DND-41 (cell line): ENCODE results near the gene RALA.

Experiments used
- ATAC-seq: fragments of 200-7000 bp; cut with Tn5 transposase; 3 replicates; pipeline ENCODE4 v1.9.1; 2021; ENCODE audit warnings: low read depth; ENCODE audit not compliant: insufficient read depth
- DNase-seq: peaks from one replicate; pipeline ENCODE4 v3.0.0-alpha.2; 2020
- H2AFZ ChIP-seq: 2 replicates; pipeline ENCODE4 v1.6.0; 2012; ENCODE audit warnings: low read depth, low read length
- H3K27ac ChIP-seq: 2 replicates; pipeline ENCODE4 v1.5.1; 2012; ENCODE audit warnings: low read length, inconsistent platforms
- H3K27me3 ChIP-seq: fragments of 200-600 bp; sonication (generic); 2 replicates; pipeline ENCODE4 v1.6.0; 2012; ENCODE audit warnings: low read length, mild to moderate bottlenecking, inconsistent platforms; ENCODE audit not compliant: insufficient read depth, poor library complexity
- H3K36me3 ChIP-seq: 2 replicates; pipeline ENCODE4 v1.5.1; 2012; ENCODE audit warnings: low read length, inconsistent platforms; ENCODE audit not compliant: insufficient read depth
- H3K4me1 ChIP-seq: 2 replicates; pipeline ENCODE4 v1.5.1; 2012; ENCODE audit warnings: mild to moderate bottlenecking, low read length; ENCODE audit not compliant: insufficient read depth
- H3K4me2 ChIP-seq: 2 replicates; pipeline ENCODE4 v1.6.0; 2012; ENCODE audit warnings: mild to moderate bottlenecking, moderate library complexity, low read length, inconsistent platforms; ENCODE audit not compliant: insufficient read depth
- H3K4me3 ChIP-seq, 2 experiments: fragments of 200-600 bp in 1 of 2; shearing (Covaris generic) in 1 of 2; 2 replicates each; pipeline ENCODE4 v1.5.1; 2012 to 2016; ENCODE audit warnings: inconsistent platforms in 2 of 2, low read length in 2 of 2, mild to moderate bottlenecking in 2 of 2, low read depth in 1 of 2, moderate library complexity in 1 of 2
- H3K79me2 ChIP-seq: 2 replicates; pipeline ENCODE4 v1.6.0; 2012; ENCODE audit warnings: low read length, inconsistent platforms; ENCODE audit not compliant: insufficient read depth
- H3K9ac ChIP-seq: 2 replicates; pipeline ENCODE4 v1.6.0; 2012; ENCODE audit warnings: low read depth, mild to moderate bottlenecking, inconsistent platforms, low read length, moderate library complexity
- H3K9me3 ChIP-seq: 2 replicates; pipeline ENCODE4 v1.5.1; 2012; ENCODE audit warnings: low read length, moderate library complexity, mild to moderate bottlenecking, inconsistent platforms; ENCODE audit not compliant: insufficient read depth, severe bottlenecking
- H4K20me1 ChIP-seq: 2 replicates; pipeline ENCODE4 v1.6.0; 2012; ENCODE audit warnings: low read length; ENCODE audit not compliant: insufficient read depth
- CTCF ChIP-seq: IDR thresholded peaks from 2 replicates; pipeline ENCODE4 v1.5.1; 2012; ENCODE audit warnings: borderline replicate concordance, low read length, moderate library complexity, mild to moderate bottlenecking; ENCODE audit not compliant: poor library complexity, severe bottlenecking; ENCODE audit errors: extremely low read depth
- EZH2 ChIP-seq: IDR thresholded peaks from 3 replicates; pipeline ENCODE4 v1.6.1; 2012; ENCODE audit warnings: borderline replicate concordance, low read depth, mild to moderate bottlenecking, moderate library complexity, low read length, inconsistent platforms; ENCODE audit not compliant: severe bottlenecking

Gene RALA

GRCh38 chr7:39650676-39651075, 27.3 kb downstream of the RALA start:
- no peaks in the 10 kb centered on the region for H3K4me1 ChIP-seq
- 0 out of 2 replicates have a peak, but pooled peaks cover 6% of the 10 kb centered on the region for H4K20me1 ChIP-seq
- DNase-seq (no peak), ATAC-seq (no peak)
- H3K9ac ChIP-seq: no peak overlapping the region
- no peak overlapping the region for H3K4me2 ChIP-seq
- no peaks in the 10 kb centered on the region for H3K9me3 ChIP-seq
- no peak overlapping the region for H3K27ac ChIP-seq
- no peaks in the 10 kb centered on the region for H3K36me3 ChIP-seq
- peaks cover 41% of the 10 kb centered on the region for H3K79me2 ChIP-seq
- TF ChIP-seq EZH2 (no peak), CTCF (no peak)
- H3K4me3 ChIP-seq: no peak overlapping the region
- no peaks in the 10 kb centered on the region for H3K27me3 ChIP-seq
- H2AFZ ChIP-seq: no peak overlapping the region

GRCh38 chr7:39651265-39651664, 27.9 kb downstream of the RALA start:
- Histone ChIP-seq H3K79me2 (peaks cover 36% of the 10 kb centered on the region), H3K9me3 (no peaks in the 10 kb centered on the region), H3K27ac (no peak overlapping the region), H3K4me1 (no peaks in the 10 kb centered on the region), H3K9ac (no peak overlapping the region), H3K27me3 (no peaks in the 10 kb centered on the region), H3K4me3 (no peak overlapping the region), H3K4me2 (no peak overlapping the region), H4K20me1 (0 out of 2 replicates have a peak, but pooled peaks cover 6% of the 10 kb centered on the region), H2AFZ (no peak overlapping the region), H3K36me3 (no peaks in the 10 kb centered on the region)
- no peak for DNase-seq
- TF ChIP-seq EZH2 (no peak), CTCF (no peak)
- no peak for ATAC-seq

GRCh38 chr7:39656415-39656814, 33.0 kb downstream of the RALA start:
- Histone ChIP-seq H3K4me1 (no peaks in the 10 kb centered on the region), H4K20me1 (no peaks in the 10 kb centered on the region), H2AFZ (no peak overlapping the region), H3K36me3 (peaks cover 3% of the 10 kb centered on the region; the same call in 1 of the 2 replicates), H3K27ac (no peak overlapping the region), H3K9me3 (peaks cover 7% of the 10 kb centered on the region), H3K4me3 (no peak overlapping the region), H3K4me2 (no peak overlapping the region), H3K9ac (no peak overlapping the region), H3K27me3 (no peaks in the 10 kb centered on the region), H3K79me2 (peaks cover 27% of the 10 kb centered on the region)
- TF ChIP-seq CTCF (no peak), EZH2 (no peak)
- ATAC-seq: no peak
- no peak for DNase-seq

GRCh38 chr7:39659356-39660013, 36.1 kb downstream of the RALA start:
- Histone ChIP-seq H3K79me2 (peaks cover 20% of the 10 kb centered on the region), H3K4me1 (no peaks in the 10 kb centered on the region), H4K20me1 (no peaks in the 10 kb centered on the region), H3K9me3 (peaks cover 15% of the 10 kb centered on the region), H3K4me2 (no peak overlapping the region), H3K4me3 (no peak overlapping the region), H2AFZ (no peak overlapping the region), H3K27ac (no peak overlapping the region), H3K9ac (no peak overlapping the region), H3K27me3 (no peaks in the 10 kb centered on the region), H3K36me3 (peaks cover 3% of the 10 kb centered on the region; the same call in 1 of the 2 replicates)
- no peak for DNase-seq
- ATAC-seq: no peak
- TF ChIP-seq CTCF (no peak), EZH2 (no peak)
